KMS-11 (cell line): ENCODE data around the gene PTTG1IP2.

Experiments used
- H2AFZ ChIP-seq: fragments of 200-600 bp; sonication (generic); 2 replicates; pipeline ENCODE4 v1.6.1; 2016; ENCODE audit warnings: antibody characterized with exemption, mixed run types, low read depth
- H3K27ac ChIP-seq: fragments of 200-600 bp; sonication (generic); 2 replicates; pipeline ENCODE4 v1.6.1; 2016; ENCODE audit warnings: mild to moderate bottlenecking, mixed run types
- H3K27me3 ChIP-seq: fragments of 200-600 bp; sonication (generic); 2 replicates; pipeline ENCODE4 v1.6.1; 2017; ENCODE audit warnings: mild to moderate bottlenecking, low read depth, mixed run types, moderate library complexity; ENCODE audit not compliant: insufficient read depth
- H3K36me3 ChIP-seq: fragments of 200-600 bp; sonication (generic); 2 replicates; pipeline ENCODE4 v1.6.1; 2017; ENCODE audit warnings: mild to moderate bottlenecking, mixed run types; ENCODE audit not compliant: insufficient read depth
- H3K4me1 ChIP-seq: fragments of 200-600 bp; sonication (generic); 2 replicates; pipeline ENCODE4 v1.6.1; 2016; ENCODE audit warnings: mild to moderate bottlenecking, low read depth, mixed run types; ENCODE audit not compliant: poor library complexity, severe bottlenecking
- H3K4me2 ChIP-seq: fragments of 200-600 bp; sonication (generic); 2 replicates; pipeline ENCODE4 v1.7.0; 2016; ENCODE audit warnings: mild to moderate bottlenecking, mixed run types
- H3K4me3 ChIP-seq: fragments of 200-600 bp; sonication (generic); IDR thresholded peaks from 2 replicates; pipeline ENCODE4 v1.6.1; 2017; ENCODE audit warnings: low read depth, low read length, mixed read lengths; ENCODE audit not compliant: insufficient read depth
- H3K79me2 ChIP-seq: fragments of 200-600 bp; sonication (generic); 2 replicates; pipeline ENCODE4 v1.6.1; 2016; ENCODE audit warnings: low read depth, mixed run types; ENCODE audit not compliant: insufficient read depth
- H3K9ac ChIP-seq: fragments of 200-600 bp; sonication (generic); 2 replicates; pipeline ENCODE4 v1.6.1; 2016; ENCODE audit warnings: mild to moderate bottlenecking, mixed run types
- H4K20me1 ChIP-seq: fragments of 200-600 bp; sonication (generic); 2 replicates; pipeline ENCODE4 v1.6.1; 2016; ENCODE audit warnings: mild to moderate bottlenecking, mixed run types; ENCODE audit not compliant: insufficient read depth
- TF ChIP-seq, protein P1 (sequence below): fragments of 200-600 bp; sonication (generic); conservative IDR thresholded peaks from 2 replicates; pipeline ENCODE4 v1.6.1; 2017; ENCODE audit warnings: low read depth, mild to moderate bottlenecking, antibody characterized with exemption, low read length, moderate library complexity, mixed read lengths

Gene PTTG1IP2

GRCh38 chr7:90446137-90446899 lies 23.1 kb upstream of the PTTG1IP2 start:
- Histone ChIP-seq H3K4me2 (no peak overlapping the region), H3K4me3 (no peak overlapping the region), H3K27ac (no peak overlapping the region), H3K4me1 (no peaks in the 10 kb centered on the region), H3K79me2 (no peaks in the 10 kb centered on the region), H4K20me1 (no peaks in the 10 kb centered on the region), H3K9ac (no peak overlapping the region), H3K36me3 (no peaks in the 10 kb centered on the region), H2AFZ (no peak overlapping the region), H3K27me3 (no peaks in the 10 kb centered on the region)
- TF ChIP-seq, protein P1, sequence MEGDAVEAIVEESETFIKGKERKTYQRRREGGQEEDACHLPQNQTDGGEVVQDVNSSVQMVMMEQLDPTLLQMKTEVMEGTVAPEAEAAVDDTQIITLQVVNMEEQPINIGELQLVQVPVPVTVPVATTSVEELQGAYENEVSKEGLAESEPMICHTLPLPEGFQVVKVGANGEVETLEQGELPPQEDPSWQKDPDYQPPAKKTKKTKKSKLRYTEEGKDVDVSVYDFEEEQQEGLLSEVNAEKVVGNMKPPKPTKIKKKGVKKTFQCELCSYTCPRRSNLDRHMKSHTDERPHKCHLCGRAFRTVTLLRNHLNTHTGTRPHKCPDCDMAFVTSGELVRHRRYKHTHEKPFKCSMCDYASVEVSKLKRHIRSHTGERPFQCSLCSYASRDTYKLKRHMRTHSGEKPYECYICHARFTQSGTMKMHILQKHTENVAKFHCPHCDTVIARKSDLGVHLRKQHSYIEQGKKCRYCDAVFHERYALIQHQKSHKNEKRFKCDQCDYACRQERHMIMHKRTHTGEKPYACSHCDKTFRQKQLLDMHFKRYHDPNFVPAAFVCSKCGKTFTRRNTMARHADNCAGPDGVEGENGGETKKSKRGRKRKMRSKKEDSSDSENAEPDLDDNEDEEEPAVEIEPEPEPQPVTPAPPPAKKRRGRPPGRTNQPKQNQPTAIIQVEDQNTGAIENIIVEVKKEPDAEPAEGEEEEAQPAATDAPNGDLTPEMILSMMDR, result no peak

DNA sequence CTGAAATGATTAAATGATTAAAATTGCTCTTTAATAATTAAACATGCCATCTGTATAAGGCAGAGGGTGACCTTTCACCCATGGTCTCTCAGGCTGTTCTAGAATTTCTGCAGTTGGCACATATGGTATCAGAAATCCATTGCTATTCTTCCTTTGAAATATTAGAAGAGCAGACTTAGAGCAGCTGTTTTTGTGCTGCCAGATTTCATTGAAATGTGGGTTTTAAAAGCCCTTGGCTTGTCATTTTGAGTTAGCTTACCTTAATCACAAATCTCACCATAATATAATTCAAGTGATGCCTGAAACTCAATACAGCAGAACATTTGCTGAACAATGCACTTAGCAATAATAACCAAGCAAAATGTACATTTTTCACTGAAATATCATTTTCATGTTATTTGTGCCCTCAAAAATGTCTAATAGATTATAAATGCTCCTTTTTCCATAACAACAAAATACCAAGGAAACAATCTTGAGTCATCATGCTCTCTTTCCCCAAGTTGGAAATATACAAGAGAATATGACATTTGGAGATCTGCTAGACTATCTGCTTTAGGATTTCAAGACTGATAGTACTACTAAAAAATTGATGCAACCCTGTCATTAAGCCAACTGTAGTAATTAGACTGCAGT lies 16.1 kb upstream of the PTTG1IP2 start:
- H3K36me3 ChIP-seq, result no peaks in the 10 kb centered on the region

GRCh38 chr7:90453931-90454330 lies 15.5 kb upstream of the PTTG1IP2 start:
- TF ChIP-seq, protein P1, result no peak
- Histone ChIP-seq H3K27me3 (no peaks in the 10 kb centered on the region), H3K4me3 (no peak overlapping the region), H4K20me1 (no peaks in the 10 kb centered on the region), H3K79me2 (no peaks in the 10 kb centered on the region), H3K4me2 (no peak overlapping the region), H3K4me1 (peaks cover 4% of the 10 kb centered on the region), H3K27ac (no peak overlapping the region), H3K36me3 (no peaks in the 10 kb centered on the region), H2AFZ (no peak overlapping the region), H3K9ac (no peak overlapping the region)

More for the DNA sequence above, 16.1 kb upstream of the PTTG1IP2 start:
- Histone ChIP-seq H3K4me1 (peaks cover 4% of the 10 kb centered on the region), H3K9ac (no peak overlapping the region), H2AFZ (no peak overlapping the region), H3K4me2 (no peak overlapping the region), H3K27me3 (no peaks in the 10 kb centered on the region), H3K4me3 (no peak overlapping the region), H3K27ac (no peak overlapping the region), H4K20me1 (no peaks in the 10 kb centered on the region), H3K79me2 (no peaks in the 10 kb centered on the region)
- TF ChIP-seq, protein P1, result no peak

DNA sequence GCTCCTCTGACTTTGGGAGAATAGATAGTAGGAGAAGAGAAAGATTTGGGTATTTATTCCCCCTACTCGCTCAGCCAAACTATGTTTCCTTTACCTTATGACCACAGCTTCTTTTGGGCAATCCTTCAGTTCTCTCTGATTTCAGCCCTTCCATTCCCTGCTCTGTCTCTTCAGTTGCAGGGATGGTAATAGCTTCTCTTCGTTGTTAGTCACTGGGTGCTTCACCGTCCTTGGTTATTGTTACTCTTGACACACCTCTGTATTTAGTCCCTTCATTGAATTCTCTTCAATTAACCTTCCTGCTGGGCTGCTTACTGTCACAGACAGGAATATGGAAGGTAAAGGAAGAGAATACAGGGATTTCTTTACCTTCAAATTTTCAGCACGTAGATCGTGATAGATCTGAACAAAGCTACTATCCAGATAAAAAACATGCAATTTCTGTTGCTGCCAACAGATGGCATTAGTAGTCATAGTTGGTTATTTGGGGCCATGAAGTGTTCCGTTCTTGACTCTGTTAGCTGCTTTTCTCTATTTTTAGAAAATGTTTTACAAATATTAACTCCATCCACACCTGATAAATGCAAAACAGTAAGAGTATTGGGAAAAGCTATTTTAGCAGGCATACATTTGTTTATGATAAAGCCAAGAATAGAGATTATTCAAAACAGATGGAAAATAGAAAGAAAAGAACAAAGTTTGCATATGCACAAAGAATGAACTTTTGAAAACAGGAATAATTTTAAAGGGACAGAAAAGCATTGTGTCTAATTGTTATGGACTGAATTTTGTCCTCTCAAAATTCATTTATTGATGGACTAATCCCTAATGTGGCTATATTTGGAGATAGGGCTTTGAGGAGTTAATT lies 14.0 kb upstream of the PTTG1IP2 start:
- Histone ChIP-seq H3K4me1 (peaks cover 4% of the 10 kb centered on the region), H4K20me1 (no peaks in the 10 kb centered on the region), H2AFZ (peak overlapping the region; percentile 70), H3K36me3 (no peaks in the 10 kb centered on the region), H3K9ac (no peak overlapping the region), H3K4me2 (peak overlapping the region; percentile 22; the same call in 1 of the 2 replicates), H3K79me2 (no peaks in the 10 kb centered on the region), H3K27me3 (no peaks in the 10 kb centered on the region), H3K27ac (no peak overlapping the region), H3K4me3 (no peak overlapping the region)
- TF ChIP-seq, protein P1, result peak; percentile 89
